Measurements from ENCODE around the gene MTERF4.

The MTERF4 gene

DNA sequence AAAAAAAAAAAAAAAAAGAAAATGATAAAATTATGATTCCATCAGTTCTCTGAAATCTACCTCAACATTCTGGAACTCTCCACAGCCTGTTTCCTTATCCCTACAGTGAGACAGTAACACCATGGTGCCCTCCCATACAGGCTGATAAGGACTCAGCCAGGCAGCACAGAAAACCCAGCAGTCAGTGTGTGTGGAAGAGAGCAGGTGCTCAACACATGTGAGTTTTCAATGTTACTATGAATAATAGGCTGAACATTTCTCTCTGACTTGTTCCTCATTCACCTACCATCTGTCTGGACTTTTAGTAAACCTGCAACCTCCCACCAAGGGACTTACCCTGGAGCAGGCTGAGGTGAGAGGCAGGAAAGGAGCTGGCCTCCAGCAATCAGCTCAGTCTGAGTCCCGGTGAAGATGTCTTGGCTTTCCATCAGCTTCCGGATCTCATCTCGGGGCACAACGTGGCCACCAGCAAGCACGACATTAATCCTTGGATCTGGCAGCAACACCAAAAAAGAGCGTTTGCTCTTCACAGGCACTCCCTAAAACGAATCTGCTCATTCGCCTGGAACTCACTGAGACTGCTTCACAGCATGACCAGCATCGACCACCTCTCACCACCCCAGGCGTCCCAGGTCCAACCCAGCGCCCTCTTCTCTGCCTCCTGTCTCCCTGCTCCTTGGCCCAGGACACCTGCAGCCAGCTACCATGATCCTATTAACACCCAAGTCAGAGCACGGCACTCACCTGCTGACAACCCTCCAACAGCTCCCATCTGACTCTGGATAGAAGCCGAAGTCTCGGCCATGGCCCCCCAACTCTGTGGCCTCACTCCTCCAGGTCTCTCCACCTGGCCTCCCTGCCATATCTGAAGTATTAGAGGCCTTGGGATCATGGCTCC, 30.7 kb upstream of the MTERF4 start:
- no peak for DNase-seq

- no peak for DNase-seq
These were observed 29.4 kb upstream of the MTERF4 start for GRCh38 chr2:241131531-241131930.

DNA sequence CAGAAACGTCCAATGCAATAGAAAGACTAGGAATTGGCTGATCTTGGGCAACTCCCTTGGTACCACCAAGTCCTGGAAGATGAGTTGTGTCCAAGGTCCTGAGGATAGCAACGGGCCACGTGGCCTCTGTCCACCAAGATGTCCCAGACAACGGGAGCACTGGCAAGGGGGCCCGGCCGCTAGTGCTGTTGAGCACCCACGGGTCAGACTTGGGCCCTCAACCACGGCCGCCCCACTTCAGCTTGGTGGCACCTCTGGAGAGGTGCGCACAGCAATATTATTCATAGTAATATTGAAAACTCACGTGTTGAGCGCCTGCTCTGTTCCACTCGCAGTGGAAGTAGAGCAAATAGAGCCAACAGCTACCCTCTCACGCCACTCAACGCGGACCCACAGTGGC, 28.2 kb upstream of the MTERF4 start:
- DNase-seq: no peak

DNA sequence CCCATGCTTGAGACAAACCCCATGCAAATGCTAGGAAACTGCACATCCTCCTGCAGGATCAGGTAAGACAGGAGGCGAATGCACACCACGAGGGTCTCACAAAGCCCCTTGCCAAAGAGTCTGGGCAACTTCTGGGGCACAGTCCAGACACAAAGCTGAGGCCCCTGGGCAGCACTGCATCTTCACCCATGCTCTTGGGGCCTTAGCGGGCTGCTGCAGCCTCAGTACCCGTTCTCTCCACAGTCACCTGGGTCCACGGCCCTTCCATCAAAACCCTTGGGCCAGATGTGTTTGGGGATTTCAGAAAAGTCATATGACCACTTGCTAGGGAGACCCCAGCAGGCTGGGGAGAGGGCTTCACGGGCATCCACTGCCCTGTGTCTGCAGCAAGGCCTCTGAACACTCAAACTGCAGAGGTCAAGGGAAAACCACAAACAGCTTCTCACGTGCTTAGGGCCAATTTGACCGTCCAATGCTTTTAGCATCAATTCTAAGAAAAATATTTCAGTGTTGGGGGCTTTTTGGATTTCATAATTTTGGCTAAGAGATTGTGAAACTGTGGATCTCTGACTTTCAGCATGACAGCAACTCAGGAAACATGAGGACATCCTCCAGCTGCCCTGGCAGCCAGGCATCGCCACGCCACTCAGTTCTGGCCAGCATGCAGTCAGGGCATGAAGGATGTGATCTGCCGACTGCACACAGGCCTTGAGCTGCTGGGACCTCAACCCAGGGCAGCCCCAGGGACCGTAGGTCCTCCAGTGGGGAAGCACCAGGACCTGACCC, 27.2 kb upstream of the MTERF4 start:
- no peak for DNase-seq

GRCh38 chr2:241128266-241128665, 26.2 kb upstream of the MTERF4 start:
- no peak for DNase-seq

GRCh38 chr2:241126771-241127202, 24.7 kb upstream of the MTERF4 start:
- DNase-seq: no peak

- DNase-seq: no peak
These were observed 24.1 kb upstream of the MTERF4 start for GRCh38 chr2:241126201-241126611.

DNA sequence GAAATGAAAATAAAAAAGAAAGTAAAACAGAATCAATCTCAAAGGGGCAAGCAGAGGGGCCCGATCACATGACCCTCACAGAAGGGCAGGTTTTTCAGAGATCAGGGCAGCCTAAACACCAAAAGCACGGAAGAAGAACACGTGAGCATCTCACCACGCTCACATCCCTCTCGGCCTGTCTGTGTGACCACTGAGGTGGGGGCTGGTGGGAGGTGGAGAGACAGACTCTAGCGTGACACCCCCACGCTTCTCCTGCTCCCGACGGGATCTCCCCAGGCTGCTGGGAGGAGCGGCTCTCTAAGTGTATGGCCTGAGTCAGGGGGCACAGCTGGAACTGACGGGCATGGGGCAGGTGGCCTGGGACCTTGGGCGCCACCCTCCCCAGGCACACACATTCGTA, 23.5 kb upstream of the MTERF4 start:
- DNase-seq: no peak

GRCh38 chr2:241123816-241124536, 21.9 kb upstream of the MTERF4 start:
- DNase-seq: no peak

GRCh38 chr2:241122376-241123002, 20.4 kb upstream of the MTERF4 start:
- no peak for DNase-seq

DNA sequence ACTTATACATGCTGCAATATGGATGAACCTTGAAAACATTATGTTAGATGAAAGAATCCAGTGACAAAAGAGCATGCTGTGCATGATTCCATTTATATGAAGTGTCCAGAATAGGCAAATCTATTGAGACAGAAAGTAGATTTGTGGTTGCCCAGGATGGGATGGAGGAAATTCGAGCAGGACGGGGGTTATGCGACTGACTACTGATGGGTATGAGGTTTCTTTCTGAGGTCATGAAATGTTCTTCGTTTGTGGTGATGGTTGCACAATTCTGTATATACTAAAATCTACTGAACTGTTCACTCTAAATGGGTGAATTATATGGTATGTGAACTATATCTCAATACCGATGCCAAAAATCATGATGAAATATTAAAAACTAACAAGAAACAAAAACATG, 18.9 kb upstream of the MTERF4 start:
- no peak for DNase-seq

DNA sequence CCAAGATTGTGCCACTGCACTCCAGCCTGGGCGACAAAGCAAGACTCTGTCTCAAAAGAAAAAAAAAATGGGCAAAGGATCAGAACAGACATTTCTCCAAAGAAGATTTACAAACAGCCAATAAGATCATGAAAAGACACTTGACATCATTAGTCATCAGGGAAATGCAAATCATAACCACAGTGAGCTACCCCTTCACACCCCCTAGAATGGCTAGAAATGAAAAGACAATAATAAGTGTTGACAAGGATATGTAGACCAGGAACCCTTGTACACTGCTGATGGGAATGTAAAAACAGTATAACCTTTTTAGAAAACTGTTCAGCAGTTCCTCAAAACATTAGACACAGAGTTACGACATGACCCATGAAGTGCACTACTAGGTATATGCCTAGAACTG, 18.4 kb upstream of the MTERF4 start:
- no peak for DNase-seq

DNA sequence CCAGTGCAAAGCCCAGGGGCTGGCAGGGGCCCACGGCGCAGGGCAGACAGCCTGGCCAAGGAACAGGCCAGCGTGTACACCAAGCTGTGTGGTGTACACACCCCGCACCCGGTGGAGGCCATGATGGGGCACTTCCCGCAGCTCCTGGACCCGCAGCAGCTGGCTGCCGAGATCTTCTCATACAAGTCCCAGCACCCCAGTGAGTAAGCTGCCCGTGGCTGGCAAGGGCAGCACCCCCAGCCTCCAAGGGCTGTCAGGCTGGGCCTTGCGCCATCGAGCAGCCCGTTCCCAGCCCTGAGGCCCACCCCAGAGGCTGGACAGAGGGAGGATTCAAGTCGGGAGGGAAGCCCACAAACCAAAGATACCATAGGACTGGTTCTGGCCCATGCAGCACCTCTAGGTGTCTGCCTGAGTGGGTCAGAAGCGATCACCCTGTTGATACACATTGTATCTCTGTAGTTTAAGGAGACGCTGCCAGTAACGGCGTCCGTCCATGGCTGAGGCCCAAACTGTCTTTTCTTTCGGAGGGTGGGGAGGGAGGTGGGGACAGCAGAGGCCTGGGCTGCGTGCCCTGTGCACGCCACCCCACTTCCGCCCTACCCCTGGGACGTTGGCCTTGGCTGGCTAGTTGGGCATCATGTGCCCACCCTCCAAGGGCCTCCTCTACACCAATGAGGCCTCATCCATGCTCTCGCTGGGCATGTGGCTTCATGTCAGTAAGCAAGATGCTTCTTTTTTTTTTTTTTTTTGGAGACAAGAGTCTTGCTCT, 16.8 kb upstream of the MTERF4 start:
- no peak for DNase-seq

DNA sequence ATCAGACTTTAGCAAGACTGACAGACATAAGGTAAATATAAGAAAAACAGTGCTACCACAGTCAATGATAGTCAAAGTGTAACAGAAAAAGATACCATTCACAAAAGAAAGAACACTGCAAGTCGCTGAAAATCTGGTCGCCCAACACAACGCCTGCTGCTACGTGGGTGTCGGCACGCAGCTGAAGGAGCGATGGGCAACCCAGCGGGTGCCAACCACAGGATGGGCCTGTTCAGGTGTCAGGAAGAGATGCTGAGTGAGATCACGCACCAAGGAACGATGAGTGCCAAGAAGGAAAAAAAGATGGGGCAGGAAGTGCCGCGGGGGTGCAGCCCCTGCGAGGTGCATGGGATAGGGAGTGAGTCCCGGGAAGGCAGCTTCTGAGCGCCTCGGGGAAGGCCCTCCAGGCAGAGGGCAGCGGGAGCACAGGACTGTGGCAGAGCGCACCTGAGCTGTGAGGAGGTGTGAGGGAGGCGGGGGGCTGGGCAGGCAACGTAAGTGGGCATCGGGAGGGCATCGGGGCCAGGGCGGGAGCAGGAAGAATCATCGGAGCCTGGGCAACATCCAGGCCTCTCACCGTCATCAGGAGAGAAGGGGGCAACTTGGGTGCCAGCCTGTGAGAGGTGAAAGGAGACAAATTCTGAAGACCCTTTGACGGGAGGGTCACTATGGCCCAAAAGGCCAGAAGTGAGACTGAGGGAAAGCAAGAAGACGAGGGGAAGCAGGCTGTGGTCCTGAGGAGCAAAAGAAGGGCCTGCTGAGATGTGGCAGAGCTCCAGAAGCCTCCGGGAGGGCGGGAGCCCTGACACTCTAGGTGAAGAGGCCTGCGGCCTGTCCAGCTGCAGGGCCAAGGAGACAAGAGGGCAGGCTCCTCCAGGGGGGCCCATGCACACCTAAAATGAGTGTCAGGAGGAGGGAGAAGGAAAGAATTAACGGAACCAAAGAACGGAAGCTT, 14.8 kb upstream of the MTERF4 start:
- no peak for DNase-seq

DNA sequence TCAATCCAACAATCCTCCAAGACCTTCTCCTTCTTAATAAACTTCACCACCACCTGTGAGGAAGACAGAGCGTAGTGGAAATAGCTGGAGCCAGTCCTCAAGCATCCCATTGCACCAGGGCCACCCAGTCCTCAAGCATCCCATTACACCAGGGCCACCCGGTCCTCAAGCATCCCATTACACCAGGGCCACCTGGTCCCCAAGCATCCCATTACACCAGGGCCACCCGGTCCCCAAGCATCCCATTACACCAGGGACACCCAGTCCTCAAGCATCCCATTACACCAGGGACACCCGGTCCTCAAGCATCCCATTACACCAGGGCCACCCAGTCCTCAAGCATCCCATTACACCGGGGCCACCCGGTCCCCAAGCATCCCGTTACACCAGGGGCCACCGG, 13.3 kb upstream of the MTERF4 start:
- no peak for DNase-seq

DNA sequence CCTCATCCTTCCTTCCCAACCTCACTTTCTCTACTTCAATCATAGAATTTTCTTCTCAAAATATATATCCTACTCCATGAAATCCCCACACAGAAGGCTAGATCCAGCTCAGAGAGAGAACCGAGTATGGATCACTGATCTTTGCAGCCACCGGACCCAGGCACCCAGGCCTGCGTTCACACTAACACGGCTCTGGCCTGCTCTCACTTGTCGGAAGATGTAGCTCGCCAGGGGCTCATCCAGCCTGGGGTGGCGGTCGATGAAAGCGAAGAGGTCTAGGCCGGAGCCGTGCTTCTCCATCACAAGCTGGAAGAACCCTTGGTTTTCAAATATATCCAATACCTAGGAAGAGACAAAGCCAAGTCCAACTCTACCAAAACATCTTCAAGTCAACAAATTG, 12.7 kb upstream of the MTERF4 start:
- DNase-seq: no peak

DNA sequence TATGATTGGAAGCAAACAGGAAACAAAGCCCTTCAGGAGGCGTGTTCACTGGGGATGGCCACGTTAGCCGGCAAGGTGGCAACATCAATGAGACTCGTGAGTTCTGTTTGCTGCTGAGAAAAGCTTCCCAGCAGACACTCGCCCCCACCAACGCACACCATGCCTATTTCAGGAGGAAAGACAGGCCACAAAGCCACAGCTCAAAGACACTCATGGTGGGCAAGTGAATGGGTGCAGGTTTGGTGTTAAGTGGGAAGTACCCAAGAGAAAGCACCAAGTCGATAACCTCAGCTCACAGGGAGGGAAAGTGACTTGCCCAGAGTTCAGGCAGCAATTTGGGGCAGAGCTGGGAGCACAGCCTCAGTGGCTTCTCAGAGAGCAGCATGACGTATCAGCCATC, 10.5 kb upstream of the MTERF4 start:
- DNase-seq: no peak

DNA sequence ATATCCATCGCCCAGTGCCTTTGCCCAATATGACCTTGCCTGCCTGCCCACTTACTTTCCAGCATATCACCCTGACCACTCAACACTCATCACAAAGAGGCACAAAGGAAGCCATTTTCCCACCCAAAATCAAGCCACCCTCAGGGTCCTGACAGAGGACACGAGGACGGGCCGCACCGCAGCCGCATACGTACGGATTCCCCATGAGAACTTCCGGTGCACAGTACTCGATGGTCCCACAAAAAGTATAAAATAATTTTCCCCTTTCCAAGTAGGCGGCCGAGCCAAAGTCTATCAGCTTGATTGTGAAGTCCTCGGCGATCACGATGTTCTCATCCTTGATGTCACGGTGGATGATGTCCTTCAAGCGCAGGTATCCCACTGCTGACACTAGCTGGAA, 10.0 kb upstream of the MTERF4 start:
- no peak for DNase-seq

- DNase-seq: no peak
These were observed 9.3 kb upstream of the MTERF4 start for GRCh38 chr2:241111440-241111805.

DNA sequence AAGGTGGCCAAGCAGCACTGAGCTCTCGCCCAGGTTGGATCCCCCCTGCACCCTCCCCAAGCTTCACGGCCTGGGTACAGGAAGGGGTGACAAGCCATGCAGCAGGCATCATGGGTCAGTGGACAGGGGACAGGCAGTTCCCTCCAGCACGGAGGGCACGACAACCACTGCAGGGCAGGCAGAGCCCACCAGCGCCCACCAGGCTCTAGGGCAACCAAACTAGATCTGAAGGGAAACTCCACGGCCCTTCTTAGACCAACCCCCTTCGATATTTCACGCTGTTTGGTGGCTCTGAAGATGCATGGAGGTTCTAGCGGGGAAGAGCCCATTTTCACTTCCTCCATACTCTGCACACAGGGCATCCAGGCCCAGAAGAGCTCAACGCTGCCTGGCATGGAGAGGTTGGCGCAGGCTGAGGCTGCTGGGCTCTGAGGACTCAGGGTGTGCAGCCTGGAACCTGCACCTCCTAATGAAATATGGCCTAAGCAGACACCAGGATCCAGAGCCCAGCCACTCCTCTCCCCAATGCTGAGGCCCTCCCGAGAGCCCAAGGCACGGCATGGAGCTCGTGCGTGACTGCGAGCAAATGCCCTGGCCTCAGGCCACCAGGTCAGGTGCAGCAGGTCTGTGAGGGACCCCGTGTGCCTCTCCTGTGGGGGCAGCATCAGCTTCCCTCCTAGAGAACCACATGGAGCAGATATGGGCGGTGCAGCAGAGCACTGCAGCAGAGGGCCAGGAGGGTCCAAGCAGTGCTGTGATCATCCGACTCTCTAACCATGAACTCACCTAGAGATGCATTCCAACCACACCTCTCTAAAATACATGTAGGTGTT, 8.7 kb upstream of the MTERF4 start:
- DNase-seq: no peak

Data from DMS79 (cell line).